ENCODE data around the gene FERMT1. TPM values are rescaled to one million over a fixed set of nuclear protein-coding genes. Genes with fewer than 3 reads are reported as not detected.
A peak's percentile ranks its signal among the peaks of the same experiment; 100 is the strongest.

FERMT1 gene
- total RNA-seq, 1 experiment from 2014 or later, result 14.3 TPM

- no peaks in the 10 kb centered on the region for H3K27me3 ChIP-seq (ENCODE audit: control insufficient read depth, insufficient read depth, low read length)
- no peaks in the 10 kb centered on the region for H3K36me3 ChIP-seq (replicated peaks; ENCODE audit: control insufficient read depth, insufficient read depth, low read length)
- no peak overlapping the region for H3K4me3 ChIP-seq (ENCODE audit: insufficient read depth, low read depth, low read length)
- DNase-seq, result no peak
Observed at GRCh38 chr20:6101346-6101745, 21.5 kb downstream of the FERMT1 start.

- no peaks in the 10 kb centered on the region for H3K27me3 ChIP-seq (ENCODE audit: control insufficient read depth, insufficient read depth, low read length)
- no peak for DNase-seq
- H3K4me3 ChIP-seq (ENCODE audit: insufficient read depth, low read depth, low read length), result no peak overlapping the region
- no peaks in the 10 kb centered on the region for H3K36me3 ChIP-seq (replicated peaks; ENCODE audit: control insufficient read depth, insufficient read depth, low read length)
Observed at GRCh38 chr20:6100246-6100645, 22.6 kb downstream of the FERMT1 start.

- no peak for DNase-seq
- H3K27me3 ChIP-seq (ENCODE audit: control insufficient read depth, insufficient read depth, low read length), result no peaks in the 10 kb centered on the region
- no peak overlapping the region for H3K4me3 ChIP-seq (ENCODE audit: insufficient read depth, low read depth, low read length)
- no peaks in the 10 kb centered on the region for H3K36me3 ChIP-seq (replicated peaks; ENCODE audit: control insufficient read depth, insufficient read depth, low read length)
Observed at GRCh38 chr20:6099819-6100218, 23.0 kb downstream of the FERMT1 start.

- DNase-seq, result no peak
- no peak overlapping the region for H3K4me3 ChIP-seq (ENCODE audit: insufficient read depth, low read depth, low read length)
- H3K36me3 ChIP-seq (replicated peaks; ENCODE audit: control insufficient read depth, insufficient read depth, low read length), result no peaks in the 10 kb centered on the region; the same call in 1 of the 2 replicates
- H3K27me3 ChIP-seq (ENCODE audit: control insufficient read depth, insufficient read depth, low read length), result no peaks in the 10 kb centered on the region
Observed at GRCh38 chr20:6095409-6095808, 27.4 kb downstream of the FERMT1 start.

GRCh38 chr20:6094565-6094964 is 28.3 kb downstream of the FERMT1 start:
- Histone ChIP-seq H3K4me3 (ENCODE audit: insufficient read depth, low read depth, low read length) (no peak overlapping the region), H3K27me3 (ENCODE audit: control insufficient read depth, insufficient read depth, low read length) (no peaks in the 10 kb centered on the region), H3K36me3 (replicated peaks; ENCODE audit: control insufficient read depth, insufficient read depth, low read length) (no peaks in the 10 kb centered on the region; the same call in 1 of the 2 replicates)
- DNase-seq, result no peak

GRCh38 chr20:6094063-6094462 is 28.8 kb downstream of the FERMT1 start:
- DNase-seq, result no peak
- Histone ChIP-seq H3K27me3 (ENCODE audit: control insufficient read depth, insufficient read depth, low read length) (no peaks in the 10 kb centered on the region), H3K4me3 (ENCODE audit: insufficient read depth, low read depth, low read length) (no peak overlapping the region), H3K36me3 (replicated peaks; ENCODE audit: control insufficient read depth, insufficient read depth, low read length) (no peaks in the 10 kb centered on the region; the same call in 1 of the 2 replicates)

GRCh38 chr20:6091661-6092060 is 31.2 kb downstream of the FERMT1 start:
- no peak overlapping the region for H3K4me3 ChIP-seq (ENCODE audit: insufficient read depth, low read depth, low read length)
- no peak for DNase-seq
- no peaks in the 10 kb centered on the region for H3K27me3 ChIP-seq (ENCODE audit: control insufficient read depth, insufficient read depth, low read length)
- peaks cover 2% of the 10 kb centered on the region for H3K36me3 ChIP-seq (replicated peaks; ENCODE audit: control insufficient read depth, insufficient read depth, low read length)

GRCh38 chr20:6086868-6087267 is 36.0 kb downstream of the FERMT1 start:
- Histone ChIP-seq H3K36me3 (replicated peaks; ENCODE audit: control insufficient read depth, insufficient read depth, low read length) (peaks cover 4% of the 10 kb centered on the region), H3K4me3 (ENCODE audit: insufficient read depth, low read depth, low read length) (no peak overlapping the region), H3K27me3 (ENCODE audit: control insufficient read depth, insufficient read depth, low read length) (no peaks in the 10 kb centered on the region)
- no peak for DNase-seq

- H3K4me3 ChIP-seq (ENCODE audit: insufficient read depth, low read depth, low read length), result no peak overlapping the region
- peaks cover 5% of the 10 kb centered on the region for H3K36me3 ChIP-seq (replicated peaks; ENCODE audit: control insufficient read depth, insufficient read depth, low read length)
- no peak for DNase-seq
- H3K27me3 ChIP-seq (ENCODE audit: control insufficient read depth, insufficient read depth, low read length), result no peaks in the 10 kb centered on the region
Observed at GRCh38 chr20:6083926-6084325, 38.9 kb downstream of the FERMT1 start.

GRCh38 chr20:6081236-6081635 is 41.6 kb downstream of the FERMT1 start:
- peaks cover 4% of the 10 kb centered on the region; the same call in 1 of the 2 replicates for H3K36me3 ChIP-seq (replicated peaks; ENCODE audit: control insufficient read depth, insufficient read depth, low read length)
- DNase-seq, result no peak
- H3K27me3 ChIP-seq (ENCODE audit: control insufficient read depth, insufficient read depth, low read length), result no peaks in the 10 kb centered on the region
- H3K4me3 ChIP-seq (ENCODE audit: insufficient read depth, low read depth, low read length), result no peak overlapping the region

GRCh38 chr20:6079016-6079415 is 43.8 kb downstream of the FERMT1 start:
- H3K4me3 ChIP-seq (ENCODE audit: insufficient read depth, low read depth, low read length), result no peak overlapping the region
- no peak for DNase-seq
- peaks cover 4% of the 10 kb centered on the region; the same call in 1 of the 2 replicates for H3K36me3 ChIP-seq (replicated peaks; ENCODE audit: control insufficient read depth, insufficient read depth, low read length)

GRCh38 chr20:6075428-6076219 is 47.2 kb downstream of the FERMT1 start:
- H3K27me3 ChIP-seq (ENCODE audit: control insufficient read depth, insufficient read depth, low read length), result no peaks in the 10 kb centered on the region
- H3K36me3 ChIP-seq (replicated peaks; ENCODE audit: control insufficient read depth, insufficient read depth, low read length), result peaks cover 1% of the 10 kb centered on the region; the same call in 1 of the 2 replicates
- DNase-seq, result no peak
- H3K4me3 ChIP-seq (ENCODE audit: insufficient read depth, low read depth, low read length), result no peak overlapping the region

More at GRCh38 chr20:6079016-6079415, 43.8 kb downstream of the FERMT1 start:
- no peaks in the 10 kb centered on the region for H3K27me3 ChIP-seq (ENCODE audit: control insufficient read depth, insufficient read depth, low read length)

- no peaks in the 10 kb centered on the region for H3K27me3 ChIP-seq (ENCODE audit: control insufficient read depth, insufficient read depth, low read length)
- H3K36me3 ChIP-seq (replicated peaks; ENCODE audit: control insufficient read depth, insufficient read depth, low read length), result peaks cover 1% of the 10 kb centered on the region; the same call in 1 of the 2 replicates
- H3K4me3 ChIP-seq (ENCODE audit: insufficient read depth, low read depth, low read length), result no peak overlapping the region
- no peak for DNase-seq
Observed at GRCh38 chr20:6074784-6075183, 48.0 kb downstream of the FERMT1 start.

GRCh38 chr20:6074145-6074561 is 48.7 kb downstream of the FERMT1 start:
- peak; percentile 37 for DNase-seq
- H3K4me3 ChIP-seq (ENCODE audit: insufficient read depth, low read depth, low read length), result no peak overlapping the region
- H3K27me3 ChIP-seq (ENCODE audit: control insufficient read depth, insufficient read depth, low read length), result no peaks in the 10 kb centered on the region
- peaks cover 1% of the 10 kb centered on the region; the same call in 1 of the 2 replicates for H3K36me3 ChIP-seq (replicated peaks; ENCODE audit: control insufficient read depth, insufficient read depth, low read length)

- Histone ChIP-seq H3K4me3 (ENCODE audit: insufficient read depth, low read depth, low read length) (no peak overlapping the region), H3K36me3 (replicated peaks; ENCODE audit: control insufficient read depth, insufficient read depth, low read length) (no peaks in the 10 kb centered on the region), H3K27me3 (ENCODE audit: control insufficient read depth, insufficient read depth, low read length) (no peaks in the 10 kb centered on the region)
- DNase-seq, result no peak
Observed at GRCh38 chr20:6070829-6071695, 51.8 kb downstream of the FERMT1 start.
